ENCODE results near the gene CDKL4. TPM values are rescaled to one million over a fixed set of nuclear protein-coding genes. Genes with fewer than 3 reads are reported as not detected.

The CDKL4 gene
- total and polyA plus RNA-seq, 2 of the 13 experiments (the other 11 are each of a cell fraction or from before 2014, with no cell fraction given), result 0.29 to 0.50 TPM

GRCh38 chr2:39150890-39151497 is 92.8 kb downstream of the CDKL4 start (continued):
- TF ChIP-seq, protein P1, sequence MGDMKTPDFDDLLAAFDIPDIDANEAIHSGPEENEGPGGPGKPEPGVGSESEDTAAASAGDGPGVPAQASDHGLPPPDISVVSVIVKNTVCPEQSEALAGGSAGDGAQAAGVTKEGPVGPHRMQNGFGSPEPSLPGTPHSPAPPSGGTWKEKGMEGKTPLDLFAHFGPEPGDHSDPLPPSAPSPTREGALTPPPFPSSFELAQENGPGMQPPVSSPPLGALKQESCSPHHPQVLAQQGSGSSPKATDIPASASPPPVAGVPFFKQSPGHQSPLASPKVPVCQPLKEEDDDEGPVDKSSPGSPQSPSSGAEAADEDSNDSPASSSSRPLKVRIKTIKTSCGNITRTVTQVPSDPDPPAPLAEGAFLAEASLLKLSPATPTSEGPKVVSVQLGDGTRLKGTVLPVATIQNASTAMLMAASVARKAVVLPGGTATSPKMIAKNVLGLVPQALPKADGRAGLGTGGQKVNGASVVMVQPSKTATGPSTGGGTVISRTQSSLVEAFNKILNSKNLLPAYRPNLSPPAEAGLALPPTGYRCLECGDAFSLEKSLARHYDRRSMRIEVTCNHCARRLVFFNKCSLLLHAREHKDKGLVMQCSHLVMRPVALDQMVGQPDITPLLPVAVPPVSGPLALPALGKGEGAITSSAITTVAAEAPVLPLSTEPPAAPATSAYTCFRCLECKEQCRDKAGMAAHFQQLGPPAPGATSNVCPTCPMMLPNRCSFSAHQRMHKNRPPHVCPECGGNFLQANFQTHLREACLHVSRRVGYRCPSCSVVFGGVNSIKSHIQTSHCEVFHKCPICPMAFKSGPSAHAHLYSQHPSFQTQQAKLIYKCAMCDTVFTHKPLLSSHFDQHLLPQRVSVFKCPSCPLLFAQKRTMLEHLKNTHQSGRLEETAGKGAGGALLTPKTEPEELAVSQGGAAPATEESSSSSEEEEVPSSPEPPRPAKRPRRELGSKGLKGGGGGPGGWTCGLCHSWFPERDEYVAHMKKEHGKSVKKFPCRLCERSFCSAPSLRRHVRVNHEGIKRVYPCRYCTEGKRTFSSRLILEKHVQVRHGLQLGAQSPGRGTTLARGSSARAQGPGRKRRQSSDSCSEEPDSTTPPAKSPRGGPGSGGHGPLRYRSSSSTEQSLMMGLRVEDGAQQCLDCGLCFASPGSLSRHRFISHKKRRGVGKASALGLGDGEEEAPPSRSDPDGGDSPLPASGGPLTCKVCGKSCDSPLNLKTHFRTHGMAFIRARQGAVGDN (CRISPR knock-in tag; IDR thresholded peaks at IDR 0.05), result no peak
- TF ChIP-seq FOXO4 (CRISPR knock-in tag; conservative IDR thresholded peaks at IDR 0.05) (no peak), ETV6 (CRISPR knock-in tag; conservative IDR thresholded peaks at IDR 0.05) (no peak), HNF4A (CRISPR knock-in tag; IDR thresholded peaks at IDR 0.05) (peak; percentile 88), SMAD3 (CRISPR knock-in tag; IDR thresholded peaks at IDR 0.05) (peak; percentile 44; the same call in 1 of the 2 replicates), ZFX (CRISPR knock-in tag; IDR thresholded peaks at IDR 0.05; ENCODE audit: low read depth) (peak; percentile 42; the same call in 1 of the 2 replicates), HMGXB3 (CRISPR knock-in tag; IDR thresholded peaks at IDR 0.05; ENCODE audit: borderline replicate concordance) (no peak; the same call in 1 of the 2 replicates), ZGPAT (CRISPR knock-in tag; IDR thresholded peaks at IDR 0.05) (peak; percentile 87), ZFP36 (IDR thresholded peaks at IDR 0.05; ENCODE audit: borderline replicate concordance, low read depth, low read length, partially characterized antibody) (no peak), SSRP1 (CRISPR knock-in tag; IDR thresholded peaks at IDR 0.05) (no peak), SETDB1 (CRISPR knock-in tag; IDR thresholded peaks at IDR 0.05; ENCODE audit: borderline replicate concordance) (no peak), TBX2 (CRISPR knock-in tag; IDR thresholded peaks at IDR 0.05; ENCODE audit: borderline replicate concordance) (peak; percentile 90)
- TF ChIP-seq, protein P2, sequence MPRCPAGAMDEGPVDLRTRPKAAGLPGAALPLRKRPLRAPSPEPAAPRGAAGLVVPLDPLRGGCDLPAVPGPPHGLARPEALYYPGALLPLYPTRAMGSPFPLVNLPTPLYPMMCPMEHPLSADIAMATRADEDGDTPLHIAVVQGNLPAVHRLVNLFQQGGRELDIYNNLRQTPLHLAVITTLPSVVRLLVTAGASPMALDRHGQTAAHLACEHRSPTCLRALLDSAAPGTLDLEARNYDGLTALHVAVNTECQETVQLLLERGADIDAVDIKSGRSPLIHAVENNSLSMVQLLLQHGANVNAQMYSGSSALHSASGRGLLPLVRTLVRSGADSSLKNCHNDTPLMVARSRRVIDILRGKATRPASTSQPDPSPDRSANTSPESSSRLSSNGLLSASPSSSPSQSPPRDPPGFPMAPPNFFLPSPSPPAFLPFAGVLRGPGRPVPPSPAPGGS (CRISPR knock-in tag; IDR thresholded peaks at IDR 0.05), result no peak
- TF ChIP-seq, protein P3, sequence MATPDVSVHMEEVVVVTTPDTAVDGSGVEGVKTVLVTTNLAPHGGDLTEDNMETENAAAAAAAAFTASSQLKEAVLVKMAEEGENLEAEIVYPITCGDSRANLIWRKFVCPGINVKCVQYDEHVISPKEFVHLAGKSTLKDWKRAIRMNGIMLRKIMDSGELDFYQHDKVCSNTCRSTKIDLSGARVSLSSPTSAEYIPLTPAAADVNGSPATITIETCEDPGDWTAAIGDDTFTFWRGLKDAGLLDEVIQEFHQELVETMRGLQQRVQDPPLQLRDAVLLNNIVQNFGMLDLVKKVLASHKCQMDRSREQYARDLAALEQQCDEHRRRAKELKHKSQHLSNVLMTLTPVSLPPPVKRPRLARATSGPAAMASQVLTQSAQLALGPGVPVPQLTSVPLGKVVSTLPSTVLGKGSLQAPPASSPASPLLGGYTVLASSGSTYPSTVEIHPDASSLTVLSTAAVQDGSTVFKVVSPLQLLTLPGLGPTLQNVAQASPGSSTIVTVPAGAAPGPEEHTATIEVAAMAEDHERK (CRISPR knock-in tag; IDR thresholded peaks at IDR 0.05; ENCODE audit: low read depth), result no peak

Measured in HepG2 (cell line).